GM12892 (cell line): Measurements from ENCODE around the gene MYO5B.
"Not testable (repeated sequence)": the region's sequence is repeated elsewhere in the genome, so short reads cannot be mapped to it uniquely, and the experiment has no call there.

Source experiments
- POLR2A ChIP-seq: IDR thresholded peaks from 2 replicates; pipeline ENCODE4 v1.6.1; 2011; ENCODE audit warnings: low read depth, low read length, control low read depth
- POLR2AphosphoS5 ChIP-seq: IDR thresholded peaks from 2 replicates; pipeline ENCODE4 v1.6.1; 2011; ENCODE audit warnings: low read depth, low read length, control low read depth
- TAF1 ChIP-seq: IDR thresholded peaks from 2 replicates; pipeline ENCODE4 v1.6.1; 2011; ENCODE audit warnings: low read depth, mild to moderate bottlenecking, control low read depth, low read length, borderline replicate concordance

DNA sequence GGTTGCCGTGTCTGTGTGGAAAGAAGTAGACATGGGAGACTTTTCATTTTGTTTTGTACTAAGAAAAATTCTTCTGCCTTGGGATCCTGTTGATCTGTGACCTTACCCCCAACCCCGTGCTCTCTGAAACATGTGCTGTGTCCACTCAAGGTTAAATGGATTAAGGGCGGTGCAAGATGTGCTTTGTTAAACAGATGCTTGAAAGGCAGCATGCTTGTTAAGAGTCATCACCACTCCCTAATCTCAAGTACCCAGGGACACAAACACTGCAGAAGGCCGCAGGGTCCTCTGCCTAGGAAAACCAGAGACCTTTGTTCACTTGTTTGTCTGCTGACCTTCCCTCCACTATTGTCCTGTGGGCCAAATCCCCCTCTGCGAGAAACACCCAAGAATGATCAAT lies 394.5 kb downstream of the MYO5B start:
- not testable (repeated sequence) for TF ChIP-seq POLR2A, POLR2AphosphoS5, TAF1
